Stimulated activated CD4-positive, alpha-beta T cell treated with anti-CD3 and anti-CD28 coated beads, Interleukin-2, amount 100 ng/mL, for 48 hours (primary cell): ENCODE results near the gene AVPR1B.
"Not testable (repeated sequence)": the region's sequence is repeated elsewhere in the genome, so short reads cannot be mapped to it uniquely, and the experiment has no call there.

ENCODE experiments used
- DNase-seq, 2 donors: peaks; one replicate each; pipeline ENCODE4 v3.0.0-alpha.2; 2020

Gene AVPR1B

DNA sequence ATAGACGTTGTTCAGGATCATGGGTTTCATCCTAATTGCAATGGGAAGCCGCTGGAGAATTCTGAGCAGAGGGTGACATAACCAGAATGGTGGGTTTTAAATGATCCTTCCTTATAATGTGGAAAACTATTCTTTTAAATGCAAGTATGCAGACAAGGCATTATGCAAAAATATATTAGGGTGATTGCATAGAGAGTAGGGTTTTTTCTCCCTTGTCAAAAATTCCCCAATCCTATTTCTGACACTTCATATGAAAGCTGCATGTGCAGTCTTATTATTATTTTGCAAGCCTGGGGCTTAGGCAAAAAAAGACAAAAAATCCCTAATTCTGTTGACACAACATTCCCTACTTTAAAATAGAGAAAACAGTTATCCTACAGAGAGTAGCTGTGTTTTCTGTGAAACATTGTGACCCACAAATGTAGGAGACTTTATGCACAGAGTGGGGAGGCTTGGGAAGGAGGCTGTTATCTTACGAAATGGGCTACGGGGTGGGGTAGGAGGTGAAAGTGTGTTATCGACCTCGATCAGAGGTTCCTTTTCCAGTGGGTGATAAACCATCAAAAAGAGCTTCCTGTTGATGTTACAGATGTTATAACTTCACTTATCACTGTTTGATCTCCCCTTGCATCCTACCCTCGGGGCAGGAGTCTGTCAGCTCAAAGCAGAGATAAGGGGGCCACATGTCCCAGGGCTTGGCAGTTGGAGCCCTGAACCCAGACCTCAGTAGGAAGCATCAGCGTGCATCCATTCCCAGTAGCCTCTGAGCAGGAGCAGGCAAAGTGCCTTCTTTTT is 37.0 kb downstream of the AVPR1B start:
- DNase-seq = no peak

DNA sequence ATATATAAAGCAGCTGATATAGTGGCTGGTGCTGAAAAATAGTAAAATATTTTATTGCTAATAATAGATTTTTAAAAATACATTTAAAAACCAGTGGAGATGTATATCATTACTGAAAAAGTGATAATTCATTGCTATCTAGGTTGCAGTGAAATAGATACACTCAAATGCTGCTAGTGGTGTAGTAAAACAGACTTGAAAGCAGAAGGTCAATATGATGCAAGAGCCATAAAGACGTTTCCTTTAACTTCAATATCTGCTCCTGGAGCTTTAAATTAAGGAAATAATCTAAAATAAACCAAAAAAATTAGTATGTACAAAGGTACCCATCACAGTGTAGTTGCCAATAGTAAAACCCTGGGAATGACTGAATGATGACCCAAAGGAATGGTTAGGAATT is 38.1 kb downstream of the AVPR1B start:
- DNase-seq = no peak

DNA sequence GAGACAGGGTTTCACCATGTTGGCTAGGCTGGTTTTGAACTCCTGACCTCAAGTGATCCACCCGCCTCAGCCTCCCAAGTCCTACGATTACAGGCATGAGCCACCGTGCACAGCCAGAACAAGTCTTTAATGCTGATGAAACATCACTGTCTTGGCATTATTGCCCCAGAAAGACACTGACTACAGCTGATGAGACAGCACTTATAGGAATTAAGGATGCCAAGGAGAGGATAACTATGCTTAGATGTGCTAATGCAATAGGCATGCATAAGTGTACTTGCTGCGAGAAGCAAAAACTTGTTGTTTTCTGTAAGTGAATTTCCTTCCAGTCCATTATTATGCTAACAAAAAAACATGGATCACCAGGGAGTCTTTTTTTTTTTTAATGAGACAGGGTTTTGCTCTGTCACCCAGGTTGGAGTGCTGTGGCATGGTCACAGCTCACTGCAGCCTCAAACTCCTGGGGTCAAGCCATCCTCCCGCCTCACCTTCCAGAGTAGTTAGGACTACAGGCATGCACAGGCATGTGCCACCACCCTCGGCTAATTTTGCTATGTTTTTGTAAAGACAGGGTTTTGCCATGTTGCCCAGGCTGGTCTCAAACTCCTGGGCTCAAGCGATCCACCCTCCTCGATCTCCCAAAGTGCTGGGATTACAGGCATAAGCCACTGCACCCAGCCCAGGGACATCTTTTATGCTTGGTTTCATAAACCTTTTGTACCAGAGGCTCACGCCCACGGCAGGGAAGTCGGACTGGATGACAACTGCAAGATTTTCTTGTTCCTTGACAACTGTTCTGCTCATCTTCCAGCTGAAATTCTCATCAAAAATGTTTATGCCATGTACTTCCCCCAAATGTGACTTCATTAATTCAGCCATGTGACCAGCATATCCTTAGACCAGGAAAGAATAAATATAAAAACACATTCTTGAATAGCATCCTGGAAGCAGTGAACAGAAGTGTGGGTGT is 41.1 kb downstream of the AVPR1B start:
- DNase-seq = no peak

DNA sequence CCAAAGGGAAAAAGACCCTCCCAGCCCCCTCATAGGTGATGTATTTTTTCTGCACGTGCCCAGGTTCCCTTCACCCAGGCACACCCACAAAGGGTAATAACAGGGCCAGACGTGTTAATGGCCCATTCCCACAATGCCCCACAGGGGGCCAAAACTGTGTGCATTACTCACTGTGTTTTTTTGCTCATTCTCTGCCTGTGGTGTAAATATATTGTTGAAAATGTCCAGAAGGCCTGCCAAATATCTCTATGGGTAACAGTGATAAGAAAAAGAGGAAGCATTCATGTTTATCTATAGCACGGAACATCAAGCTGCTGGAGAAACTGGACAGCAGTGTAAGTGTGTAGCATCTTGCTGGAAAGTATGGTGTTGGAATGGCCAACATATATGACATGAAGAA is 42.3 kb downstream of the AVPR1B start:
- no peak for DNase-seq

DNA sequence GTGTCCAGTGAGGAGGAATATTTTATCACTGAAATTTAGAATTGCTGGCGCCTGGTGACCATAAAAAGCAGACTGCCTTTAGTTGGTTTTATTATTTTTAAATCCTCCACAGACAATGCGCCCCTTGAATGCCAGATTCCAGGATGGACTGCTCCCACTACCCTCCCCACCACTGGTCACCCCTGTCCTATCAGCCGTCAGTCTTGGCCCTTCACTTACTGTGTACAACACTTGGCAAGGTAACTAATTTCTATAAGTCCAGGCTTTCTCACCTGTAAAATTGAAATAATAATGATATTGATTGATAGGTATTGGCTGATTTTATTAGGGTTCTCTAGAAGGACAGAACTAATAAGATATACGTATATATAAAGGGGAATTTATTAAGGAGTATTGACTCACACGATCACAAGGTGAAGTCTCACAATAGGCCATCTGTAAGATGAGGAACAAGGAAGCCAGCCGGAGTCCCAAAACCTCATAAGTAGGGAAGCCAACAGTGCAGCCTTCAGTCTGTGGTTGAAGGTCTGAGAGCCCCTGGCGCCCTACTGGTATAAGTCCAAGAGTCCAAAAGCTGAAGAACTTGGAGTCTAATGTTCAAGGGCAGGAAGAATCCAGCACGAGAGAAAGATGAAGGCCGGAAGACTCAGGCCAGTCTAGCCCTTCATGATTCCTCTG is 46.4 kb downstream of the AVPR1B start:
- no peak for DNase-seq

DNA sequence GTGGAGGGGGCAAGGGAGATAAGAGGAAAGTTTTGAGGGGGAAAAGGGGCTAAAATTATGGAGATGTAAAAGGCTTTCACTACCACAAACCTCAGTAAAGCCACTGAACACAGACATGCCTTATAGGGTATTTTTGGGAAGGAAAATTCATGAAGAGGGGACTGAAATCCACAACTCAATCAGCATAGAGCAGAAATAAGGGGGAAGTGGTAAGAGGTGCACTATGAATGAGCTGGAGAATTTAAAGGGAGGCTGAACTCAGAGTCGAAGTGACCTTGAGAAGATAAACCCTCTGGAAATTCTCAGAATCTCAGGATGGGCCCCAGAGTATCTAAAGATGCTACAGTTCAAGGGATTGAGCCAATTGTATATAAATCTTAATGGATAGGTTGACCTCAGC is 48.9 kb downstream of the AVPR1B start:
- DNase-seq = no peak

DNA sequence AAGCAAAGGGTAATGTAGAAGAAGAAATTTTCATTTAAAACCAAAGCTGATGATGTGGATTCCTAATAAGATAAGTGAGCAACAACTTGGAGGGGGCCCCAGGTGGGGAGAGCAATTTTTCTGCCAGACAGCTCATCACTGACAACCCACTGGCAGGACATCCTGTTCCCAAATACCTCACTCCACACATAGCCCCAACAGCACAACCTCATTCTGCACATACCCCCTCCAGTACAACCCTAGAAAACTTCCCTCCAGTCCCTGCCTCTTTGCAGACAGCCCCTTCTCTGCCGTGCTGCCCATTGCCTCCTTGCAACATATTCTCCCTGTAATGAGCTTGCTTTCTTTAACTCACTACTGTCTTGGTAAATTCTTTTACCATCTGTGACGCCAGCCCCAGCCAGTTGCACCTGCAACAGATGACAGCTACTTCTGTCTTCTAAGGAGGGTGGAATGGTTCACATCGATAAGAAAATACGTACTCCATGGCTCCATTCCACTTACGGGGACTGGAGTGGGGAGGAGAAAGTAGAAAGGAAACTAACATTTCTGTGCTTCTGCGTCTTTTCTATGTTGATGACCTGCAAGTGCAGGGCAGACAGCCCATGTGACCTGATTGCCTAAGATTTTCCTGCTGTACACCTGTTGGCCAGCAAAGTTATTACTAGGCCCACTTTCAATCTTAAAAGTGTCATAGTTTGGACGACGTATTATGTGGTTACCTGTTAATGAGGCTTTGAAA is 49.5 kb downstream of the AVPR1B start:
- no peak for DNase-seq

DNA sequence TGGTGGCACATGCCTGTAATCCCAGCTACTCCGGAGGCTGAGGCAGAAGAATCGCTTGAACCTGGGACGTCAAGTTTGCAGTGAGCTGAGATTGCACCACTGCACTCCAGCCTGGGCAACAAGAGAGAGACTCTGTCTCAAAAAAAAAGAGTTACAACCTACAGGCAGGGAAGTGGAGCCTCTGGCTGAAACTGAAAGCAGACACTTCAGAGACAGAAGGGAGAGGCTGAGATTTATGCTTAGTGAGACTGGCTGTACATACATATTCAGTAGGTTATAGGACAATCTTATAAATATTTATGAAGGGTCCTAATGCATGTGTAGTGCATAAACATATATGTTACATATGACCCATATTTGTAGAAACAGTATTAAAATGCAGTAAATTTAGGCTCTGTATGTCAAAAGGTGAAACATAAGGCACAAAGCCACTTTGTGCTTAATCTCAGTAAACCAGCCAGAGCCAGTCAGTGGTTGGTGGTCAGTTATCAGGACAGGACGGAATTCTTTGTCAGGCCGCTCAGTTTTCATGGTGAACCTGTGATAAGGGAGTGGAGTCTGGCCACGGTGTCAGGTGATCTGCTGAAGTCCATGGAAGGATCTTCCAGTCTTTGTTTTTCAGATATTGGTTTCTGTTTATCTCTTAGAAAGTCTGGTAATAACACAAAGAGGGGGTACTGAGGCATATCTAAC is 50.6 kb downstream of the AVPR1B start:
- DNase-seq = no peak

DNA sequence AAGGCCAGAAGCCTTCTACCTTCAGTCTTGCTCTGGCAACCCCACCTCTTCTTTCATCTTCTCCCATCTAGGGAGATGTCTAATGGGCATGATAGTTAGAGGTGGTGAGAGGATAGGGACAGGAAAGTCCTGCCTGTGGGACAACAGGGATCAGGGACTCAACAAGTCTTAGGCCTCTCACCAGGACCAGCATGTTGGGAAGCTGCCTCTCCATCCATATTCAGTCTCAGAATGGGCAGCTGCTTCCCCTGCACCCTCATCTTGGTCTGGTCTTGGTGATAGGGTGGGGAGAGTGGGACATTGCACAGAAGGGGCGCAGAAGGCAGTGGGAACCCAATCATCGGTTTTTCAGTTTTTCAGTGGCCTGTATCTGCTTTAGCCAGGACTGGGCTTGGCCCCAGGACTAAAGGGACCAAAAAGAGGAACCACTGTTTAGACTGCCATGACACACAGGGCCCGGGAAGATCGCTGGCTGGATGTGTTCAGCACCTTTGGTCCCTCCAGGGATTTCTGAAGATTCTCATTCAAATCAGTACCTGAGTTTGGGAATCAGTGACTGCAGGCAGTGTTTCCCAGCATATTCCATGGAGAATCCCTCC is 51.5 kb downstream of the AVPR1B start:
- no peak for DNase-seq

DNA sequence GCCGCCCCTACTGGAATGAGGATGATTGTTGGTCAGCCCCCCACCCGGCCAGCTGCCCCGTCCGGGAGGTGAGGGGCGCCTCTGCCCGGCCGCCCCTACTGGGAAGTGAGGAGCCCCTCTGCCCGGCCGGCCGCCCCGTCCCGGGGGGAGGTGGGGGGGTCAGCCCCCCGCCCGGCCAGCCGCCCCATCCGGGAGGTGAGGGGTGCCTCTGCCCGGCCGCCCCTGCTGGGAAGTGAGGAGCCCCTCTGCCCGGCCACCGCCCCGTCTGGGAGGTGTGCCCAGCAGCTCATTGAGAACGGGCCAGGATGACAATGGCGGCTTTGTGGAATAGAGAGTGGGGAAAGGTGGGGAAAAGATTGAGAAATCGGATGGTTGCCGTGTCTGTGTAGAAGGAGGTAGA is 52.7 kb downstream of the AVPR1B start:
- not testable (repeated sequence) for DNase-seq

DNA sequence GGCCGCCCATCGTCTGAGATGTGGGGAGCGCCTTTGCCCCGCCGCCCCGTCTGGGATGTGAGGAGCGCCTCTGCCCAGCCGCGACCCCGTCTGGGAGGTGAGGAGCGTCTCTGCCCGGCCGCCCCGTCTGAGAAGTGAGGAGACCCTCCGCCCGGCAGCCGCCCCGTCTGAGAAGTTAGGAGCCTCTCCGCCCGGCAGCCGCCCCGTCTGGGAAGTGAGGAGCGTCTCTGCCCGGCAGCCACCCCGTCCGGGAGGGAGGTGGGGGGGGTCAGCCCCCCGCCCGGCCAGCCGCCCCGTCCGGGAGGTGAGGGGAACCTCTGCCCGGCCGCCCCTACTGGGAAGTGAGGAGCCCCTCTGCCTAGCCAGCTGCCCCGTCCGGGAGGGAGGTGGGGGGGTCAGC is 53.2 kb downstream of the AVPR1B start:
- not testable (repeated sequence) for DNase-seq

DNA sequence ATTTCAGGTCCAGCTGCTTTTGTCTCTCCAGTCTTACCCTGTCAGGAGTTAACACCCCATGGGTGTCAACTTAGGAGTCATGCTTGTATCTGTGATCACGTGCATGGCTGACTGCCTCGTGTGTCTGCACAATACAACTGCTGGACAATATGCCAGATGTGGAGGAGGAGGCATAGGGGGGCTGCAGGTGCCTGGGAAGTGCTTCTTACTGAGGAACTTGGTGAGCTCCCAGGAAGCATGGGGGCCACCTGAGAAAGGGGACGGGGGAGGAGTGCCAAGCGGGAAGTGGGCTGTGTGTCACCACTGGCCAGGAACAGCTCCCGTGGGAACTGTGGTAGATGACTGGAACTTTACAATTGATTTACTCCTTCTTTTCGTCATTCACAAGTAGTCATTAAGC is 54.7 kb downstream of the AVPR1B start:
- no peak for DNase-seq

DNA sequence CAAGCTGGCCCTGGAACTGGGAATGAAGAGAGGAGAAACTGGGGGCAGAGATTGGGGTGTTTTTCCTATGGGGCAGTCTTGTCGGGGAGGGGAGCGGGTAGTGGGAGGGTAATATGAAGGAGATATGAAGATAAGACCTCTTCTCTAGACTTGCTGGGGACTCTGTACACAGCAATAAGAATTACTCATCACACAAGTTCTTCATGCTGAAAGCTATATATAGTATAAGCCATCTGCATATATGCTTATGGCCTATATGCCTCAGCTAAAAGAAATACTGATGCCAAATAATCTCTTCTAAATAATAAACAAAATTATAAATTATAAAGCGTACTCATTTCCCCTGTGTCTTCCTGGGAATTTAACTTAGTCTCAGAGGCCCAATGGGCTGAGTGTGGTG is 56.3 kb downstream of the AVPR1B start:
- DNase-seq = no peak
